Measurements from ENCODE around the gene ONECUT1.

DNA sequence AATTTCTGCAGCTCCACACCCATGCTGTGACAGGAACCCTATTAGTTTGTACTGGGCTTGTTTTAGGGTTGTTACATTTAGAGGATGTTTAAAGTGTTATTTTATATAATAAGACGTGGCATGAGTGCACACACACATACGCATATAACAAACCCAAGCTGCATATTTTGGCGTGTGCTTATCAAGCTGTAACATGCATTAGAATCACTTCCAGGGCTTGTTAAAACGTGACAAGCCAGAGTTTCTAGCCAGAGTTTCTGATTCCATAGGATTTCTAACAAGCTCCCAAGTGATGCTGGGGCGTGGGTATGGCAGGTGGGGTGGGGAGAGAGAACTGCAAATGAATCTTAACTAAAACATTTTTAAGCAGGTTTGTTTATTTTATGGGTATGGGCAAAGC is 17.4 kb downstream of the ONECUT1 start:
- TF ChIP-seq, protein P1, sequence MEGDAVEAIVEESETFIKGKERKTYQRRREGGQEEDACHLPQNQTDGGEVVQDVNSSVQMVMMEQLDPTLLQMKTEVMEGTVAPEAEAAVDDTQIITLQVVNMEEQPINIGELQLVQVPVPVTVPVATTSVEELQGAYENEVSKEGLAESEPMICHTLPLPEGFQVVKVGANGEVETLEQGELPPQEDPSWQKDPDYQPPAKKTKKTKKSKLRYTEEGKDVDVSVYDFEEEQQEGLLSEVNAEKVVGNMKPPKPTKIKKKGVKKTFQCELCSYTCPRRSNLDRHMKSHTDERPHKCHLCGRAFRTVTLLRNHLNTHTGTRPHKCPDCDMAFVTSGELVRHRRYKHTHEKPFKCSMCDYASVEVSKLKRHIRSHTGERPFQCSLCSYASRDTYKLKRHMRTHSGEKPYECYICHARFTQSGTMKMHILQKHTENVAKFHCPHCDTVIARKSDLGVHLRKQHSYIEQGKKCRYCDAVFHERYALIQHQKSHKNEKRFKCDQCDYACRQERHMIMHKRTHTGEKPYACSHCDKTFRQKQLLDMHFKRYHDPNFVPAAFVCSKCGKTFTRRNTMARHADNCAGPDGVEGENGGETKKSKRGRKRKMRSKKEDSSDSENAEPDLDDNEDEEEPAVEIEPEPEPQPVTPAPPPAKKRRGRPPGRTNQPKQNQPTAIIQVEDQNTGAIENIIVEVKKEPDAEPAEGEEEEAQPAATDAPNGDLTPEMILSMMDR (conservative IDR thresholded peaks at IDR 0.05): no peak
- no peak for TF ChIP-seq EZH2 (IDR thresholded peaks at IDR 0.05; ENCODE audit: low read depth)
